GM12864 (cell line): Measurements from ENCODE around the gene JMJD1C.

Source experiments
- DNase-seq: peaks from one replicate; pipeline ENCODE4 v3.0.0-alpha.2; 2011; ENCODE audit warnings: low read depth
- H3K4me3 ChIP-seq: 2 replicates; pipeline ENCODE4 v1.5.1; 2011; ENCODE audit warnings: mild to moderate bottlenecking, low read depth, low read length, control low read depth
- CTCF ChIP-seq: IDR thresholded peaks from 2 replicates; pipeline ENCODE4 v1.5.1; 2011; ENCODE audit warnings: low read depth, mild to moderate bottlenecking, moderate library complexity, low read length, control low read depth, inconsistent platforms; ENCODE audit errors: missing control alignments

Gene JMJD1C

GRCh38 chr10:63409465-63410027 is 56.2 kb downstream of the JMJD1C start:
- TF ChIP-seq CTCF, result no peak
- no peak for DNase-seq
- no peak overlapping the region for H3K4me3 ChIP-seq

- TF ChIP-seq CTCF, result no peak
- no peak for DNase-seq
Observed at GRCh38 chr10:63407136-63407662, 58.6 kb downstream of the JMJD1C start.

GRCh38 chr10:63396133-63396761 is 69.5 kb downstream of the JMJD1C start:
- TF ChIP-seq CTCF, result no peak
- DNase-seq, result no peak
- H3K4me3 ChIP-seq, result no peak overlapping the region

More at GRCh38 chr10:63407136-63407662, 58.6 kb downstream of the JMJD1C start:
- H3K4me3 ChIP-seq, result no peak overlapping the region

- no peak overlapping the region for H3K4me3 ChIP-seq
- no peak for DNase-seq
- no peak for TF ChIP-seq CTCF
Observed at GRCh38 chr10:63393050-63393449, 72.7 kb downstream of the JMJD1C start.

- no peak for DNase-seq
- H3K4me3 ChIP-seq, result no peak overlapping the region
- no peak for TF ChIP-seq CTCF
Observed at GRCh38 chr10:63392224-63392623, 73.6 kb downstream of the JMJD1C start.

- no peak for DNase-seq
- H3K4me3 ChIP-seq, result no peak overlapping the region
- TF ChIP-seq CTCF, result no peak
Observed at GRCh38 chr10:63391812-63392211, 74.0 kb downstream of the JMJD1C start.

GRCh38 chr10:63390521-63390920 is 75.3 kb downstream of the JMJD1C start:
- no peak overlapping the region for H3K4me3 ChIP-seq

More at GRCh38 chr10:63390521-63390920, 75.3 kb downstream of the JMJD1C start:
- DNase-seq, result no peak
- no peak for TF ChIP-seq CTCF
